ENCODE data around the gene GAK. TPM values are rescaled to one million over a fixed set of nuclear protein-coding genes. Genes with fewer than 3 reads are reported as not detected.

The GAK gene
- total RNA-seq, 1 donor from 2014 or later, result 27.6 TPM

DNA sequence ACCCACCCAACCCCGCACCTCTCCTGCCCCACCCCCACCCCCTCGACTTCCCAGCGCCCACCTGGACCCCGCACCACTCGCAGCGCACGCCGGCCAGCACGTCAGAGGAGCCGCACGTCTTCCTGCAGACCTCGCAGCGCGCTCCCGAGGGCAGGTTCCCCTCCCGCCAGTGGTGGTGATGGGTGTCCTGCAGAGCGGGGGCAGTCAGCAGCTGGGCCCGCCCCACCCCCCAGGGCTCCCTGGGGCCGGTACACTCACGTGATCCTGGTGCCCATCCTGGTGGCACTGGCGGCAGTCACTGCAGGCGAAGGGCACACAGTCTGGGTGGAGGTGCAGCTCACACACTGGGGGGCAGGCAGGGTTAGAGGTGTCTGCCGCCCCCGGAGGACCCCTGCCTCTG, 36.1 kb upstream of the GAK start:
- H3K36me3 Mint-ChIP-seq, result peaks cover 2% of the 10 kb centered on the region
- peaks cover 2% of the 10 kb centered on the region for H3K27me3 Mint-ChIP-seq (ENCODE audit: insufficient read depth, low read depth)
- H3K4me1 ChIP-seq, result no peaks in the 10 kb centered on the region
- H3K4me2 ChIP-seq, result peak overlapping the region; percentile 72
- H3K4me3 Mint-ChIP-seq, result no peak overlapping the region
- no peak for TF ChIP-seq EZH2 (IDR thresholded peaks at IDR 0.05)
- no peak for TF ChIP-seq EZH2phosphoT487 (IDR thresholded peaks at IDR 0.05)
- TF ChIP-seq, protein P1, sequence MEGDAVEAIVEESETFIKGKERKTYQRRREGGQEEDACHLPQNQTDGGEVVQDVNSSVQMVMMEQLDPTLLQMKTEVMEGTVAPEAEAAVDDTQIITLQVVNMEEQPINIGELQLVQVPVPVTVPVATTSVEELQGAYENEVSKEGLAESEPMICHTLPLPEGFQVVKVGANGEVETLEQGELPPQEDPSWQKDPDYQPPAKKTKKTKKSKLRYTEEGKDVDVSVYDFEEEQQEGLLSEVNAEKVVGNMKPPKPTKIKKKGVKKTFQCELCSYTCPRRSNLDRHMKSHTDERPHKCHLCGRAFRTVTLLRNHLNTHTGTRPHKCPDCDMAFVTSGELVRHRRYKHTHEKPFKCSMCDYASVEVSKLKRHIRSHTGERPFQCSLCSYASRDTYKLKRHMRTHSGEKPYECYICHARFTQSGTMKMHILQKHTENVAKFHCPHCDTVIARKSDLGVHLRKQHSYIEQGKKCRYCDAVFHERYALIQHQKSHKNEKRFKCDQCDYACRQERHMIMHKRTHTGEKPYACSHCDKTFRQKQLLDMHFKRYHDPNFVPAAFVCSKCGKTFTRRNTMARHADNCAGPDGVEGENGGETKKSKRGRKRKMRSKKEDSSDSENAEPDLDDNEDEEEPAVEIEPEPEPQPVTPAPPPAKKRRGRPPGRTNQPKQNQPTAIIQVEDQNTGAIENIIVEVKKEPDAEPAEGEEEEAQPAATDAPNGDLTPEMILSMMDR (IDR thresholded peaks at IDR 0.05), result no peak
- DNase-seq (ENCODE audit: low spot score), result no peak
- H3K4me1 Mint-ChIP-seq, result no peaks in the 10 kb centered on the region
- H3K27ac ChIP-seq, result no peak overlapping the region
- no peak overlapping the region for H3K4me3 ChIP-seq
- H3K9me3 Mint-ChIP-seq, result no peaks in the 10 kb centered on the region
- H3K9ac ChIP-seq, result no peak overlapping the region
- H3K36me3 ChIP-seq, result no peaks in the 10 kb centered on the region
- no peaks in the 10 kb centered on the region for H3K79me2 ChIP-seq (ENCODE audit: low read depth)
- peaks cover 63% of the 10 kb centered on the region for H3K27me3 ChIP-seq
- H3K9me3 ChIP-seq (ENCODE audit: low read depth), result no peaks in the 10 kb centered on the region
- H2AFZ ChIP-seq (replicated peaks), result no peak overlapping the region
- H3K27ac Mint-ChIP-seq, result no peak overlapping the region
- peaks cover 34% of the 10 kb centered on the region for H4K20me1 ChIP-seq (ENCODE audit: low read depth)
- no peaks in the 10 kb centered on the region for H3F3A ChIP-seq (ENCODE audit: low read depth)

DNA sequence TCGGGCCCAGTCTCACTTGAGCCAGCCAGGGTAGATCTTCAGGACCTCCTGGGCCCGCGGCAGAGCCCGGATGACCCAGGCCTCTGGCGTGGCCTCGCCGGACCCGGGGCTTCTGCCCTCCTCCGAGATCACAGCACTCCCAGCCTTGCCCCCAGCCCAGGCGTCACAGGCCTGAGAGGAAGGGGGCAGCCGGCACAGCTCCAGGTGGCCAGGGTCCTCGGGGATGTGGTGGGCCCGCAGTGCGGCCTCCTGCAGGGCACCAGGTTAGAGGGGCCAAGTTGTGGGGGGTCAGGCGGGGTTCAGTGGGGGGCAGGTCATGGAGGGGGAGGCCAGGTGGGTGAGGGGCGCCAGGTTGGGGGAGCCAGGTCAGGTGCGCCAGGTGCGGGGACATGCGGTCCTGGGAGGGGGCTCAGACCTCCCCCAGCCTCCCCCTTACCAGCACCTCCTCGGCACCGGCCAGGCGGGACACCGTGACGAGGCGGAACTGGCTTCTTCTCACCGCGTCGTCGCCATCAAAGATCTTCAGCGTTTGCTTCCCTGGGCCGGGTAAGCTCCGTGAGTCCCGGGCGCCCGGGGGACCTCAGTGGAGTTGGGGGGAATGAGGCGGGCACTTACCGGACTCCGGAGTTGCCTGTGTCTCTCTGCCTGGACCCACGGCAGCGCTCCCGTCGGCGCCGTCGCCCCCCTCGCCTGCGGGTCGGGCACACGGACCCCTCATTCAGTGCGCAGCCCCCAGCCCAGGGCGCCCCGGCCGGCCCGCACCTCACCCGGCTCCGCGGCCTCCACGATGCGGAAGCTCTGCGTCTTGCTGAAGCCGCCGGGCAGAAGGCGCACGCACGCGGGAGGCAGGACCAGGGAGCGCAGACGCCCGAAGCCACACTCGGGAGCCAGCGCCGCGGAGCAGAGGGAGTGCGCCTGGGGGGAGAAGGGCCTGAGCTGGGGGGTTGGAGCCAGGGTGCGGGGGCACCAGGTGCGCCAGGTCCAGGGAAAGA, 35.3 kb upstream of the GAK start:
- Histone ChIP-seq H3K27me3 (peaks cover 55% of the 10 kb centered on the region), H3K4me2 (peak overlapping the region; percentile 72), H2AFZ (replicated peaks) (no peak overlapping the region), H3K36me3 (no peaks in the 10 kb centered on the region), H3K9me3 (ENCODE audit: low read depth) (no peaks in the 10 kb centered on the region), H3K79me2 (ENCODE audit: low read depth) (no peaks in the 10 kb centered on the region), H3K27ac (no peak overlapping the region), H3K4me3 (peak overlapping the region; percentile 7), H3F3A (ENCODE audit: low read depth) (no peaks in the 10 kb centered on the region), H3K9ac (no peak overlapping the region), H3K4me1 (no peaks in the 10 kb centered on the region), H4K20me1 (ENCODE audit: low read depth) (peaks cover 29% of the 10 kb centered on the region)
- Mint-ChIP-seq H3K27me3 (ENCODE audit: insufficient read depth, low read depth) (peaks cover 2% of the 10 kb centered on the region), H3K36me3 (peaks cover 2% of the 10 kb centered on the region), H3K9me3 (no peaks in the 10 kb centered on the region), H3K27ac (no peak overlapping the region), H3K4me1 (no peaks in the 10 kb centered on the region), H3K4me3 (no peak overlapping the region)
- TF ChIP-seq EZH2 (IDR thresholded peaks at IDR 0.05) (peak; percentile 61), EZH2phosphoT487 (IDR thresholded peaks at IDR 0.05) (peak; percentile 42)
- TF ChIP-seq, protein P1 (IDR thresholded peaks at IDR 0.05), result no peak
- peak; percentile 39 for DNase-seq (ENCODE audit: low spot score)

DNA sequence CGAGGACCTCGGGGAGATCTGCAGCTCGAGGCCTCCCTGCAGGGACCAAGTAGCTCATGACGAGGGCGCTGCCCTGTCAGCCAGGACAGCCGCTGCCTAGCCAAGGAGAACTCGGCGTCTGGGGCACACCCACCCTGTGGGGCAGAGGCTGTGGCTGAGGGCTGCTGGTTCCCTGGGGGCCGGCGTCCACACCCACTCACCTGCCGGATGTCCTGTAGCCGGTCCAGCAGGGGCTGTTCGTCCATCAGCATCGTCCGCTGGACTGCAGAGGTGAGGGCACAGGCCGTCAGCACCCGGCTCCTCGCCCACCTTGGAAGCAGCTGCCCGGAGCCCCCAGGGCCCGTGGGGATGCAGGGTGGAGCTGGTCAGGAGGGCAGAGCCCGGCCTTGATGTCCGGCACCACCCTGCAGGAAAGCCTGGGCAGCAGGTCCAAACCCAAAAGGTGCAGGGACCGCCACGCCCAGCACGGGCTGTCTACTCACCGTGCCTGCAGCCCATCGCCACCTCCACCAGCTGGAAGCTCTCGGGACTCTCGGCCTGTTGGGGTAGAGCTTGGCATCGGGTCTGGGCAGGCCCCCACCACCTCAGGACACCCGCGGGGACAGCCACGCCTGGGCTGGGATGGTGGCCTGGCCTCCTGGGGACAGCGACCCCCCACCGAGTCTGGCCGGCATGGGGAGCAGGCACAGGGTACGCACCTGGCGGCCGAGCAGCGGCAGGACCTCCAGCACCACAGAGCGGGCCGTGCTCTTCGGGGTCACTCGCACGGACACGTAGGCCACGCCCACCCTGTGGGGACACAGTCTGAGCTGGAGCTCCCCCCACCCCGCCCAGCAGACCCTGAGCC, 34.4 kb upstream of the GAK start:
- Mint-ChIP-seq H3K9me3 (no peaks in the 10 kb centered on the region), H3K27me3 (ENCODE audit: insufficient read depth, low read depth) (peaks cover 2% of the 10 kb centered on the region), H3K36me3 (peaks cover 2% of the 10 kb centered on the region), H3K27ac (no peak overlapping the region), H3K4me1 (no peaks in the 10 kb centered on the region), H3K4me3 (no peak overlapping the region)
- Histone ChIP-seq H3K79me2 (ENCODE audit: low read depth) (no peaks in the 10 kb centered on the region), H3K9ac (no peak overlapping the region), H3K27ac (no peak overlapping the region), H3K4me3 (no peak overlapping the region), H3K4me1 (no peaks in the 10 kb centered on the region), H3K36me3 (no peaks in the 10 kb centered on the region), H3K27me3 (peaks cover 46% of the 10 kb centered on the region), H2AFZ (replicated peaks) (no peak overlapping the region), H4K20me1 (ENCODE audit: low read depth) (peaks cover 20% of the 10 kb centered on the region), H3K4me2 (no peak overlapping the region), H3F3A (ENCODE audit: low read depth) (no peaks in the 10 kb centered on the region), H3K9me3 (ENCODE audit: low read depth) (no peaks in the 10 kb centered on the region)
- no peak for DNase-seq (ENCODE audit: low spot score)
- TF ChIP-seq EZH2 (IDR thresholded peaks at IDR 0.05) (no peak), EZH2phosphoT487 (IDR thresholded peaks at IDR 0.05) (no peak)
- TF ChIP-seq, protein P1 (IDR thresholded peaks at IDR 0.05), result no peak
